Activated B cell treated with CpG ODN at 0.5 μM for 24 hours (primary cell): ENCODE results near the gene PLEKHM3. TPM values are rescaled to one million over a fixed set of nuclear protein-coding genes. Genes with fewer than 3 reads are reported as not detected.

ENCODE experiments used
- ATAC-seq: fragments of 200-7000 bp; cut with Tn5 transposase; one replicate; pipeline ENCODE4 v1.10.0; 2021; ENCODE audit warnings: low read depth, mild to moderate bottlenecking, moderate library complexity
- CTCF ChIA-PET: fragments of 350-600 bp; sonication (Branson Sonifier 250); formaldehyde crosslinking; loops from one replicate; lab custom pipeline; 2021; ENCODE audit warnings: antibody characterized with exemption; lab: Charles Lee
- POLR2A ChIA-PET: fragments of 350-600 bp; sonication (Branson Sonifier 250); formaldehyde crosslinking; loops from one replicate; lab custom pipeline; 2021; ENCODE audit warnings: antibody characterized with exemption; lab: Charles Lee
- DNase-seq: peaks from one replicate; pipeline ENCODE4 v3.0.0; 2022
- H3K27ac Mint-ChIP-seq: one replicate; pipeline ENCODE4 v1.8.0; 2020; ENCODE audit warnings: mixed read lengths
- H3K27me3 Mint-ChIP-seq: one replicate; pipeline ENCODE4 v1.8.0; 2021; ENCODE audit warnings: mixed read lengths
- H3K36me3 Mint-ChIP-seq: one replicate; pipeline ENCODE4 v1.8.0; 2021; ENCODE audit warnings: low read depth, mixed read lengths
- H3K4me1 Mint-ChIP-seq: one replicate; pipeline ENCODE4 v1.8.0; 2021; ENCODE audit warnings: mixed read lengths
- H3K4me3 Mint-ChIP-seq: one replicate; pipeline ENCODE4 v1.8.0; 2020; ENCODE audit warnings: mild to moderate bottlenecking, mixed read lengths
- H3K9me3 Mint-ChIP-seq: one replicate; pipeline ENCODE4 v1.8.0; 2020; ENCODE audit warnings: mixed read lengths
- CTCF ChIP-seq: fragments of 200-600 bp; IDR thresholded peaks from one replicate; pipeline ENCODE4 v1.8.0; 2022; ENCODE audit warnings: antibody characterized with exemption, mild to moderate bottlenecking
- intact Hi-C: fragments of 100-400 bp; cut with micrococcal nuclease; formaldehyde crosslinking; loops from one replicate; pipeline ENCODE4 v1.15.1; 2024
- total RNA-seq: library from RNA; stranded (reverse); gene quantifications from 2 replicates; pipeline ENCODE4 v1.2.3, GENCODE V29; 2022

Gene PLEKHM3
- total RNA-seq, 1 donor from 2014 or later = 12.0 TPM

GRCh38 chr2:207935991-207936370, 89.3 kb downstream of the PLEKHM3 start:
- H3K27me3 Mint-ChIP-seq = no peaks in the 10 kb centered on the region
- no peak overlapping the region for H3K4me3 Mint-ChIP-seq
- ChIA-PET CTCF (no interaction called here), POLR2A (no interaction called here)
- intact Hi-C loops = no loop called here
- H3K4me1 Mint-ChIP-seq = no peaks in the 10 kb centered on the region
- TF ChIP-seq CTCF = no peak
- no peak overlapping the region for H3K27ac Mint-ChIP-seq
- no peak for DNase-seq
- H3K36me3 Mint-ChIP-seq = peaks cover 10% of the 10 kb centered on the region
- no peaks in the 10 kb centered on the region for H3K9me3 Mint-ChIP-seq
- ATAC-seq = no peak

- TF ChIP-seq CTCF = no peak
- POLR2A ChIA-PET = no interaction called here
- peaks cover 16% of the 10 kb centered on the region for H3K36me3 Mint-ChIP-seq
- intact Hi-C loops = no loop called here
- no peaks in the 10 kb centered on the region for H3K9me3 Mint-ChIP-seq
- no peaks in the 10 kb centered on the region for H3K4me1 Mint-ChIP-seq
- no peak overlapping the region for H3K27ac Mint-ChIP-seq
- ATAC-seq (no peak), DNase-seq (no peak)
- H3K4me3 Mint-ChIP-seq = no peak overlapping the region
- H3K27me3 Mint-ChIP-seq = no peaks in the 10 kb centered on the region
- CTCF ChIA-PET = no interaction called here
Measured at GRCh38 chr2:207935121-207935990, 90.0 kb downstream of the PLEKHM3 start.

- H3K4me3 Mint-ChIP-seq = no peak overlapping the region
- H3K27ac Mint-ChIP-seq = no peak overlapping the region
- ATAC-seq (no peak), DNase-seq (no peak)
- intact Hi-C loops = no loop called here
- no peaks in the 10 kb centered on the region for H3K4me1 Mint-ChIP-seq
- peaks cover 17% of the 10 kb centered on the region for H3K36me3 Mint-ChIP-seq
- no peaks in the 10 kb centered on the region for H3K27me3 Mint-ChIP-seq
- H3K9me3 Mint-ChIP-seq = no peaks in the 10 kb centered on the region
- POLR2A ChIA-PET = no interaction called here
- TF ChIP-seq CTCF = no peak
- CTCF ChIA-PET = no interaction called here
Measured at GRCh38 chr2:207934720-207935119, 90.6 kb downstream of the PLEKHM3 start.

- no peak for DNase-seq
- Mint-ChIP-seq H3K27me3 (no peaks in the 10 kb centered on the region), H3K9me3 (no peaks in the 10 kb centered on the region), H3K27ac (no peak overlapping the region), H3K4me1 (no peaks in the 10 kb centered on the region), H3K4me3 (no peak overlapping the region), H3K36me3 (peaks cover 20% of the 10 kb centered on the region)
- ChIA-PET CTCF (no interaction called here), POLR2A (no interaction called here)
- no peak for TF ChIP-seq CTCF
- no peak for ATAC-seq
- intact Hi-C loops = no loop called here
Measured at GRCh38 chr2:207933396-207934065, 91.8 kb downstream of the PLEKHM3 start.

GRCh38 chr2:207932106-207932505, 93.2 kb downstream of the PLEKHM3 start:
- peaks cover 22% of the 10 kb centered on the region for H3K36me3 Mint-ChIP-seq
- no peaks in the 10 kb centered on the region for H3K27me3 Mint-ChIP-seq
- POLR2A ChIA-PET = no interaction called here
- TF ChIP-seq CTCF = no peak
- H3K27ac Mint-ChIP-seq = no peak overlapping the region
- ATAC-seq = no peak
- H3K4me1 Mint-ChIP-seq = no peaks in the 10 kb centered on the region
- H3K4me3 Mint-ChIP-seq = no peak overlapping the region
- H3K9me3 Mint-ChIP-seq = no peaks in the 10 kb centered on the region
- DNase-seq = no peak
- intact Hi-C loops = no loop called here
- CTCF ChIA-PET = no interaction called here
